CMK (cell line): ENCODE results near the gene YARS1.
"Not testable (repeated sequence)": the region's sequence is repeated elsewhere in the genome, so short reads cannot be mapped to it uniquely, and the experiment has no call there.

Experiments used
- DNase-seq: peaks from one replicate; pipeline ENCODE4 v3.0.0-alpha.2; 2010; ENCODE audit warnings: low read depth

YARS1 gene

DNA sequence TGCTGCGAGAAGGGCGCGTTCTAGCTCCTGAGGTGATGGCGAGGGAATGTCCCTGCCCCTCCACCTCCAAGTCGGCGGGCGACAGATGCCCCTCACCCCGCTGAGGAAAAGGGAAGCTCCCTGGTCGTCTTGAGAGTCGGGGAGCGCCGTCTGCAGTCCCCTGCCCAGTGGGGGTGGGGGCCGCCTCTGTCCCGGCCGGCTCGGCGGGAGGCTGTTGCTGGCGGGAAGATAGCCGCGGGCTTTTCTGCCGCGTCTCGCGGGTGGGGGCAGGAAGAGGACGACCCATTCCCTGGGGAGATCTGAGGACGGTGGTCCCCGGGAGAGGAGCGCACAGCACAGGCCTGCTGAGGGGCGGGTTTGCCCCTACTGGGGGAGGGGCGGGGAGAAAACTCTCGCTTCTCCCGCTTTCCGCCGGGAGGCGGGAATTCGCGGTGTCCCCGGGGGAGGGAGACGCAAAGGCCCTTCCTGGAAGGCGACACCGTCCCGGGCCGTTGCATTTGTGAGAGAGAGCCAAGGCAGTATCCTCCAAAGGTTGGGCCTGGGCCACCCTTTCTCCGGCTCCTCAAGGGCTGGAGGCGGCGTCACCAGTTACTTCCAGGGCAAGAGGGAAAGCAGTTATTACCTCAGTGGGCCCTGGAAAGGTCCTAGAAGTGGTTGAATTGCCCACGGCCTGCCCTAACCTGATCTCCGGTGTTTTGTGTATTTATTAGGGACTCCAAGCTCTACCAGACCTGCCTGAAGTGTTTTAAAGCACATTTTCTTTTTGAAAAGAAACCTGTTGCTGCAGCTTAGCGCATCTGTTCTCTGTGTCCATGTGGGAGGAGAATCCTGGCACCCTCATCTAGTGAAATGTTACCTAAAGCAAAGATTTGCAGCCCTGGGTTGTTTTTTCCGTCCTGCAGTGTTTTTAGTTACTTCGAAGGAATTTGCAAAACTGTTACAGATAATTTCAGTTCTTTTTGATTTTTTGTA is 943 bp upstream of the YARS1 start:
- no peak for DNase-seq

GRCh38 chr1:32816676-32817158 is 441 bp downstream of the YARS1 start:
- no peak for DNase-seq

DNA sequence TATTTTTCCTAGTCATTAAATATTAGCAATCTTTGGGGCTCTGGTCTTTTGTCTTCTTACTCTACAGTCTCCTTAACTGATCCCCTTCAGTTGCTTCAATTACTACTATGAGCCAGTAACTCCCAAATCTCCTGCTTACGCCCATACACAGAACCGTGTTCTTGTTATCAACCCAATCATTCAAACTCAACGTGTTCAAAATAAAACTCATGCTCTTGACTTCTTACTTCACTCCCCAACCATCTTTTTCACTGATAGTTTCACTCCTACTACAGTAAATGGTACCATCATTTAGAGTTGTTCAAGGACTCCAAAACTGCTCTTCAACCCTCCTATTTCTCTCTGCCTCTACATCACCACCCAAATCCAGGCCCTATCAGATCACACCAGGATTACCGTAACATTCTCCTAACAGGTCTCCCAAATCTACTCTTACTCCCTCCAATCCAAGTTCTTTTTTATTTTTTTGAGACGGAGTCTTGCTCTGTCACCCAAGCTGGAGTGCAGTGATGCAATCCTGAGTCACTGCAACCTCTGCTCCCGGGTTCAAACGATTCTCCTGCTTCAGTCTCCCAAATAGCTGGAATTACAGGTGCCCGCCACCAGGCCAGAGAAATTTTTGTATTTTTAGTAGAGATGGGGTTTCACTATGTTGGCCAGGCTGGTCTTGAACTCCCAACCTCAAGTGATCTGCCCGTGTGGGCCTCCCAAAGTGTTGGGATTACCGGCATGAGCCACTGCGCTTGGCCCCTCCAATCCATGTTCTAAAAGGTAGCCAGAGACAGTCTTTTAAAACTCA is 3.0 kb downstream of the YARS1 start:
- no peak for DNase-seq

DNA sequence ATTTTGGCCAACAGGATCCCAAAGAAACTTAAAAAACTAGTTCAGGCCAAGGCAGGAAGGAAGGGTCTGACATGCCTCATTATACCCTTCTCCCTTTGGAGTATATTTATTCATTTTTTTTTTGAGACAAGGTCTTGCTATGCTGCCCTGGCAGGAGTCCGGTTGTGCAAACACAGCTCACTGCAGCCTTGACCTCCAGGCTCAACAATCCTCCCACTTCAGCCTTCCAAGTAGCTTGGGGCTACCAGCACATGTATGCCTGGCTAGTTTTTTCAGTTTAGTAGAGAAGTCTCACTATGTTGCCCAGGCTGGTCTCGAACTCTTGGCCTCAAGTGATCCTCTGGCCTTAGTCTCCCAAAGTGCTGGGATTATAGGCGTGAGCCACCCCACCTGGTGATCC is 5.2 kb downstream of the YARS1 start:
- DNase-seq, result no peak

- no peak for DNase-seq
Observed at GRCh38 chr1:32811265-32811664, 5.9 kb downstream of the YARS1 start.

DNA sequence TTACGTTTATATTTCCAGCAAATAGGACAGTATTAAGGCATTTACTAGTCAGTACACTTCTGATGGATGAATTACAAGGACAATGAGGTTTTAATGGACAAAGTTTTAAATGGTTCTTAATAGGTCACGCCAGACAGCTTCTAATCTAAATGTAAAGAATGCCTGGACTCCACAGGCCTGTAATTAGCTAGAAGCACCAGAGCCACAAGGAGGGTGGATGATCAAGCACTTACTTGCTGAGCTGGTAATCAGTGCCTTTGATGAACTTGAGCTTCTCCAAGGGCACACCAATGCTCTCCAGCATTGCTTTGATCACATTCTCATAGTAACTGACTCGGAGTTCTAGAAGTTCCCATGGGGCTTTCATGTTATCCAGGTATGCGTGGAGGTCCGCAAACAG is 6.8 kb downstream of the YARS1 start:
- DNase-seq, result no peak

DNA sequence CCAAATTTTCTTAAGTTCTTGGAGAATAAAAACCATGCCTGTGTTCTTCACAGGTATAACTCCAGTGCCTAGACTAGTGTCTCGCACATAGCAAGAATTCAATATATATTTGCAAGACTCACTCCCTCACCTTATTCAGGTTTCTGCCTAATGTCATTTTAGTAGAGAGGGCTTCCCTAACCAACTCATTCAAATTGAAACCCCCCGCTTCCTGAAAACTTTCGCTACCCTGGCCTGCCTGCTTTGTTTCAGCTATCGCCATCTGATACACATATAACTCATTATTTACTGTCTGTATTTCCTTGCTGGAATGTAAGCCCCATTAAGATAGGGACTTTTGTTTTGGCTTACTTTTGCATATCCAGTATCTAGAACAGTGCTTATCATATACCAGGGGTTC is 8.6 kb downstream of the YARS1 start:
- DNase-seq, result no peak

- DNase-seq, result no peak
Observed at GRCh38 chr1:32806910-32807523, 10.1 kb downstream of the YARS1 start.

- no peak for DNase-seq
Observed at GRCh38 chr1:32806290-32806689, 10.9 kb downstream of the YARS1 start.

GRCh38 chr1:32804460-32804859 is 12.7 kb downstream of the YARS1 start:
- DNase-seq, result not testable (repeated sequence)

DNA sequence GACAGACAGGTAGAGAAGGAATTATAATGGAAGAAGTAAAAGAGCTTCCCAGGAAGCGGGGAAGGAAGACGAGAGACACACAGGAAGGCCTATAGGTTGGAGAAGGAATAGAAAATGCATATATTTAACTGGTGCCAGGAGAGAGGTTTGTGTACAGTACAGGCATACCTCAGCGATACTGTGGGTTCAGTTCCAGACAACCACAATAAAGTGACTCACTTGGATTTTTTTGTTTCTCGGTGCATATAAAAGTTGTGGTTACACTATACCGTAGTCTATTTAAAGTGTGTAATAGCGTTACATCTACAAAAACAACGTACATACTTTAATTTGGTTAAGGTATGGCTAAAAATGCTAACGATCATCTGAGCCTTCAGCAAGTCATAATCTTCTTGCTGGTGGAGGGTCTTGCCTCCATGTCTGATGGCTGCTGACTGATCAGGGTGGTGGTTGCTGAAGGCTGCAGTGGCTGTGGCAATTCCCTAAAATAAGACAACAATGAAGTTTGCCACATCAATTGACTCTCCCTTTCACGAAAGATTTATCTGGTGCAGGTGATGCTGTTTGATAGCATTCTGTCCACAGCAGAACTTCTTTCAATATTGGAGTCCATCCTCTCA is 16.0 kb downstream of the YARS1 start:
- DNase-seq, result no peak

- no peak for DNase-seq
Observed at GRCh38 chr1:32798679-32799416, 18.3 kb downstream of the YARS1 start.

DNA sequence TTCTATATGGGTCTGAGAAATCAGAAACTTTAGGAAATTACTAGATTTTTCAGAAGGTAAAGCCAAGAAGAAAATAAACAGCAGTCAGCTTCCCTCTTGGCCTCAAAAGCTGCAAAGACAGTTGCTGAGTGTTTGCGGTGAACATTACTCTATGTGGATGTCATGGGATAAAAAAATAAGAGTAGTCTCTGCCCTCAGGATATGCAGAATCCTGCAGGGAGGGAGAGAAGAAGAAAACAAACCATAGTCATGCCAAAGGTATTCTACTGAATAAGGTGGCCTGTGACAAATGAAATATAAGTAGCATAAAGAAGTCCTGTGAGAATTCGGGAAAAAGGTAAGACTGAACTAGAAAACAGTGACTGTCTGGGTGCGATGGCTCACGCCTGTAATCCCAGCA is 19.0 kb downstream of the YARS1 start:
- no peak for DNase-seq

DNA sequence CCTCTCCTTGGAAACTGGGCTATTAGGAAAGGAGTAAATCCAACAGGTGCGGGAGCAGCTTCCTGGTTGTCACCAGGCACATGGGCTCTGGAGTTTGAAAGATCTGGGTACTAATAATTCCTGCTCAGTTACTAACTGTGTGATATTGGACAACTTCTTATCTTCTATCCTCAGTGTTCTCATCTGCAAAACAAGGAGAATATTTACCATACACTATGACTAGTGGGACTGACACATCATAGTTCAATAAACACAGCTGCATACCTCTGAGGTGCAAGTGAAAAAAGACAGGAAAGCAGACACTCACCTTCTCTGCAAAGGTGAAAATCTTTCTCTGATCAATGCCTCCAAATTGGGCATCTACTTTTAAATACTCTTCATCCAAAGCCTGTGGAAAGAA is 19.7 kb downstream of the YARS1 start:
- DNase-seq, result no peak

DNA sequence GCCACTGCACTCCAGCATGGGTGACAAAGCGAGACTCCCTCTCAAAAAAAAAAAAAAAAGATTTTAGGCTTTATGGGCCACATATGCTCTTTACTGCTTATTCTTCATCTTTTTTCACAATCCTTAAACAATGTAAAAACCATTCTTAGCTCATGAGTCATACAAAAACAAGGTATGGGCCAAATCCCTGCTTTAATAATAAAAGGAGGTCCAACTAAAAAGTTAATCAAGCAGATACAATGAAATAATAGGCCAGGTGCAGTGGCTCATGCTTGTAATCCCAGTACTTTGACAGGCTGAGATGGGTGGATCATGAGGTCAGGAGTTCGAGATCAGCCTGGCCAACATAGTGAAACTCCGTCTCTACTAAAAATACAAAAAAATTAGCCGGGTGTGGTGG is 21.4 kb downstream of the YARS1 start:
- DNase-seq, result not testable (repeated sequence)

GRCh38 chr1:32791881-32792280 is 25.3 kb downstream of the YARS1 start:
- DNase-seq, result no peak

- DNase-seq, result not testable (repeated sequence)
Observed at GRCh38 chr1:32789356-32789755, 27.8 kb downstream of the YARS1 start.

DNA sequence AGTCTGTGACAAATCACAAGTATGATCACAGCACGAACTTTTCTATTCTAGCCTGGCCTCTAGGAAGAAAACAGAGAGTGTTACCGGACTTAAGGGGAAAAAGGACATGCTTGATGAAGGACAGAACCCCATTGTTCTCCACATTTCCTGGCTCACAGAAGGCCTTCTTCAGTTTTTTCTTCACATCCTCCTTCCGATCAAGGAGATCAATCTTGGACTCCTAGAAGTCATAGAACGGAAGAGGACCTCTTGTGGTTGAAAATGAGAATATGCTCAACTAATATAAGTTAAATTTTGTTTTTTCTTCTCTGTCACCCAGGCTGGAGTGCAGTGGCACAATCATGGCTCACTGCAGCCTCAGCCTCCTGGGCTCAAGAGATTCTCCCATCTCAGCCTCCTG is 30.3 kb downstream of the YARS1 start:
- no peak for DNase-seq

GRCh38 chr1:32784817-32785216 is 32.3 kb downstream of the YARS1 start:
- no peak for DNase-seq

GRCh38 chr1:32783851-32784250 is 33.3 kb downstream of the YARS1 start:
- no peak for DNase-seq

- DNase-seq, result no peak
Observed at GRCh38 chr1:32782086-32782485, 35.1 kb downstream of the YARS1 start.
